Measurements from ENCODE around the gene MAP1S. TPM values are rescaled to one million over a fixed set of nuclear protein-coding genes. Genes with fewer than 3 reads are reported as not detected.

The MAP1S gene, protein sequence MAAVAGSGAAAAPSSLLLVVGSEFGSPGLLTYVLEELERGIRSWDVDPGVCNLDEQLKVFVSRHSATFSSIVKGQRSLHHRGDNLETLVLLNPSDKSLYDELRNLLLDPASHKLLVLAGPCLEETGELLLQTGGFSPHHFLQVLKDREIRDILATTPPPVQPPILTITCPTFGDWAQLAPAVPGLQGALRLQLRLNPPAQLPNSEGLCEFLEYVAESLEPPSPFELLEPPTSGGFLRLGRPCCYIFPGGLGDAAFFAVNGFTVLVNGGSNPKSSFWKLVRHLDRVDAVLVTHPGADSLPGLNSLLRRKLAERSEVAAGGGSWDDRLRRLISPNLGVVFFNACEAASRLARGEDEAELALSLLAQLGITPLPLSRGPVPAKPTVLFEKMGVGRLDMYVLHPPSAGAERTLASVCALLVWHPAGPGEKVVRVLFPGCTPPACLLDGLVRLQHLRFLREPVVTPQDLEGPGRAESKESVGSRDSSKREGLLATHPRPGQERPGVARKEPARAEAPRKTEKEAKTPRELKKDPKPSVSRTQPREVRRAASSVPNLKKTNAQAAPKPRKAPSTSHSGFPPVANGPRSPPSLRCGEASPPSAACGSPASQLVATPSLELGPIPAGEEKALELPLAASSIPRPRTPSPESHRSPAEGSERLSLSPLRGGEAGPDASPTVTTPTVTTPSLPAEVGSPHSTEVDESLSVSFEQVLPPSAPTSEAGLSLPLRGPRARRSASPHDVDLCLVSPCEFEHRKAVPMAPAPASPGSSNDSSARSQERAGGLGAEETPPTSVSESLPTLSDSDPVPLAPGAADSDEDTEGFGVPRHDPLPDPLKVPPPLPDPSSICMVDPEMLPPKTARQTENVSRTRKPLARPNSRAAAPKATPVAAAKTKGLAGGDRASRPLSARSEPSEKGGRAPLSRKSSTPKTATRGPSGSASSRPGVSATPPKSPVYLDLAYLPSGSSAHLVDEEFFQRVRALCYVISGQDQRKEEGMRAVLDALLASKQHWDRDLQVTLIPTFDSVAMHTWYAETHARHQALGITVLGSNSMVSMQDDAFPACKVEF
- 100 to 1,000 TPM in 2 of 4 donors, 10 to 100 TPM in 2; 30.2 to 159 (median 68.0) TPM for total RNA-seq

DNA sequence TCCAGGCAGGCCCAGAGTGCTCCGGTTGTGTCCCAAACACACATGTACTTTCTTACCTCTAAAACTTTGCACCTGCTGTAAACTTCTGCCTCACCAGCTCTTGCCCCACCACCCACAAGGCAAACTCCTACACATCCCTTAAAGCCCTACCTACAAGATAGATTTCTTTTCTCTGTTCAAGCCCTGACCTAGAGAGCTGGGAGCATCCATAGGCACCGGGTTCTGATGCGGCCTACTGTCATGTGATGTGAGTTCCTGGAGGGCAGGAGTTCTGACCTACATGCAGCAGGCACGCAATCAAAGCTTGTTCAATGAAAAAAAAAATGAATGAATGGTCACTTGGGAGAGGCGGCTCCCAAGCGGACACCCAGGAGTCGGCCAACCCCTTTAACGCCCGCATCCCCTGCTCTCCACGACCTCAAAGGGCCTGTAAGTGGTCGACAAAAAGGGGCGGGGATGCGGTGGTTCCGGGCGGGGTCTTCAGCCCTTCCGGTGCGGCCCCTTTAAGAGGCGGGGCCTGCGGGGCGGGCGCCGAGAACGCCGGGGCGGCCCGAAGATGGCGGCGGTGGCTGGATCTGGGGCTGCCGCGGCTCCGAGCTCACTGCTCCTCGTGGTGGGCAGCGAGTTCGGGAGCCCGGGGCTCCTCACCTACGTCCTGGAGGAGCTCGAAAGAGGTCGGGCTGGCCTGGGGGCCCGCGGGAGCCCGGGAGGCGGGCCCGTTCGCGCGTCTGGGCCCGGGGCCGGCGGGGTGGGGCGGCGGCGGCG, at the start of gene MAP1S:
MAP1S (plus strand) TSS at position 534 of the 765 bp plus-strand sequence; CDS start at position 557, 23 bp downstream.
- peak within 1 kb of the TSS; percentile 72 to 86 (median 82) for H3K27ac ChIP-seq
- in situ Hi-C loops (cut with MboI; ENCODE audit: low pct_ligation_motif_present in 1 of 4, low pct_unique_long_range_greater_than_20kb in 1 of 4, low sequenced_read_pairs in 3 of 4) (loop anchor here in 1 of 4 donors (25.0 kb wide), 1 partner anchor 143 kb away; the partner anchor contains the start of genes RPL18A and SLC5A5), intact Hi-C loops (cut with DNase I; ENCODE audit: low total_unique reads) (no loop called here)
- 0 to 3% methylated on average over 2 to 30 of the region's 53 CpGs for WGBS, 2 donors (ENCODE audit: low coverage in 1 of 2)
- no peaks in the 10 kb centered on the region for H3K27me3 ChIP-seq
- no peaks in the 10 kb centered on the region for H3K9me3 ChIP-seq
- DNase-seq: peak; percentile 63
- TF ChIP-seq EP300 (IDR thresholded peaks at IDR 0.05; ENCODE audit: low read depth): no peak
- TF ChIP-seq POLR2AphosphoS5 (IDR thresholded peaks at IDR 0.05): peak; percentile 80 to 89 (median 82)
- TF ChIP-seq POLR2A (IDR thresholded peaks at IDR 0.05): peak; percentile 73
- TF ChIP-seq, protein P1, sequence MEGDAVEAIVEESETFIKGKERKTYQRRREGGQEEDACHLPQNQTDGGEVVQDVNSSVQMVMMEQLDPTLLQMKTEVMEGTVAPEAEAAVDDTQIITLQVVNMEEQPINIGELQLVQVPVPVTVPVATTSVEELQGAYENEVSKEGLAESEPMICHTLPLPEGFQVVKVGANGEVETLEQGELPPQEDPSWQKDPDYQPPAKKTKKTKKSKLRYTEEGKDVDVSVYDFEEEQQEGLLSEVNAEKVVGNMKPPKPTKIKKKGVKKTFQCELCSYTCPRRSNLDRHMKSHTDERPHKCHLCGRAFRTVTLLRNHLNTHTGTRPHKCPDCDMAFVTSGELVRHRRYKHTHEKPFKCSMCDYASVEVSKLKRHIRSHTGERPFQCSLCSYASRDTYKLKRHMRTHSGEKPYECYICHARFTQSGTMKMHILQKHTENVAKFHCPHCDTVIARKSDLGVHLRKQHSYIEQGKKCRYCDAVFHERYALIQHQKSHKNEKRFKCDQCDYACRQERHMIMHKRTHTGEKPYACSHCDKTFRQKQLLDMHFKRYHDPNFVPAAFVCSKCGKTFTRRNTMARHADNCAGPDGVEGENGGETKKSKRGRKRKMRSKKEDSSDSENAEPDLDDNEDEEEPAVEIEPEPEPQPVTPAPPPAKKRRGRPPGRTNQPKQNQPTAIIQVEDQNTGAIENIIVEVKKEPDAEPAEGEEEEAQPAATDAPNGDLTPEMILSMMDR (IDR thresholded peaks at IDR 0.05): no peak
- H3K36me3 ChIP-seq: no peaks in the 10 kb centered on the region
- H3K4me3 ChIP-seq: peak within 1 kb of the TSS; percentile 75 to 97 (median 87)
- peaks cover 19 to 46% (median 38%) of the 10 kb centered on the region in 4 donors for H3K4me1 ChIP-seq

DNA sequence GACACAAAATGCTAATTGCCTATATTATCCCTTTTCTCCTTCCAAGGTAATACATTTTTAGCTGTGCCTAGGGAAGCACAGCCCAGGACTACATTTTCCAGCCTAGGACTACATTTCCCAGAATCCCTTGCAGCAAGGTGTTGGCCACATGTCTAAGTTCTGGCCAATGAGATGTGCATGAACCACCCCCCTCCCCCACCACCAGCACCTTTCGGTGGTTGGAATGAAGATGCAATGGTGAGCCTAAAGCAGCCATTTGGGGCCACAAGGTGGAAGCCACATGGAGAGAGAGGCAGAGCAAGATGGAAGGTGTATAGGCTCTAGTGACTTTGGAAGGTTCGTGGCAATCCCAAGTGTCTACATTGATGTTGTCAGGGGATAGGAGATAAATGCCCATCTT, 47.4 kb upstream of the MAP1S start:
- TF ChIP-seq EP300 (IDR thresholded peaks at IDR 0.05; ENCODE audit: low read depth) (no peak), POLR2A (IDR thresholded peaks at IDR 0.05) (no peak), POLR2AphosphoS5 (IDR thresholded peaks at IDR 0.05) (no peak)
- TF ChIP-seq, protein P1 (IDR thresholded peaks at IDR 0.05): no peak
- Histone ChIP-seq H3K36me3 (no peaks in the 10 kb centered on the region), H3K4me3 (no peak overlapping the region), H3K27me3 (peaks cover 3% of the 10 kb centered on the region), H3K9me3 (no peaks in the 10 kb centered on the region), H3K4me1 (no peaks in the 10 kb centered on the region), H3K27ac (no peak overlapping the region)
- no peak for DNase-seq
- intact Hi-C loops (cut with DNase I; ENCODE audit: low total_unique reads) (no loop called here), in situ Hi-C loops (cut with MboI; ENCODE audit: low pct_ligation_motif_present in 1 of 4, low pct_unique_long_range_greater_than_20kb in 1 of 4, low sequenced_read_pairs in 3 of 4) (no loop called here)
- 78 to 86% methylated on average over 1 to 2 of the region's 2 CpGs for WGBS, 2 donors (ENCODE audit: low coverage in 1 of 2)

DNA sequence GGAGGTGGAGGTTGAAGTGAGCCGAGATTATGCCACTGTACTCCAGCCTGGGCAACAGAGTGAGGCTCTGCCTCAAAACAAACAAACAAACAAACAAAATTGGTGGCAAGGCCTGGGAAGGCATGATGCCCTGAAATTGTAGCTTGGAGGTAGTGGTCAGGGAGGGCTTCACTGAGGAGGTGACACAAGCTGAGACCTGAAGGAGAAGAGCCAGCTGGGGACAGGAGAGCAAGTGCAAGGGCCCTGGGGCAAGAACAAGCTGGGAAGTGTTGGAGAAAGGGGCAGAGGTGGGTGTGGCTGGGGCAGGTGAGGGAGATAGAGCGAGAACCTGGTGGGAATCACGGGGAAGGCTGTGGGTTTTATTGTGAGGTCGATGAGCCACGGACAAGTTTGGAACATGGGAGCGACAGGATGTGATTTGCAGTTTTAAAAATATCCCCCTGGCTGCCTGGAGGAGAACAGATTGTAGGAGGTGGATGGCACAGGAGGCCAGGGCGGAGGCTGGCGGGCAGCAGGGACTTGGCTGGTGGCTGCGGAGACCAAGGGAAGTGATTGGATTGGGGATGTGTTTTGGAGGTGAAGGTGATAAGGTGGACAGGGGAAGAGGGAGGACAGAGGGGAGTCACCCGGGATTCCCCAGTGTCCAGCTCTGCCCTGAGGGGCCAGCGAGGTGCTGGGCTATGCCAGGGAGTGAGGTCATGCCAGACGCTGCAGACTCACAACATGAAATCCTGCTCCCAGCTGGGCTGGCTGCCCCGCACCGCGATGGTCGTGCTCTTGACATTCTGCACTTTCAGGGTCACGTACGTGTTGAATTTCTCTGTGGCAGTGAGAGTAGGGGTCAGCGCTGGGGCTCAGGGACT, 45.1 kb upstream of the MAP1S start:
- in situ Hi-C loops (cut with MboI; ENCODE audit: low pct_ligation_motif_present in 1 of 4, low pct_unique_long_range_greater_than_20kb in 1 of 4, low sequenced_read_pairs in 3 of 4) (no loop called here), intact Hi-C loops (cut with DNase I; ENCODE audit: low total_unique reads) (no loop called here)
- Histone ChIP-seq H3K27ac (no peak overlapping the region), H3K9me3 (no peaks in the 10 kb centered on the region), H3K4me1 (no peaks in the 10 kb centered on the region), H3K4me3 (no peak overlapping the region), H3K36me3 (no peaks in the 10 kb centered on the region), H3K27me3 (peaks cover 14% of the 10 kb centered on the region)
- TF ChIP-seq EP300 (IDR thresholded peaks at IDR 0.05; ENCODE audit: low read depth) (no peak), POLR2A (IDR thresholded peaks at IDR 0.05) (no peak), POLR2AphosphoS5 (IDR thresholded peaks at IDR 0.05) (no peak)
- TF ChIP-seq, protein P1 (IDR thresholded peaks at IDR 0.05): no peak
- no peak for DNase-seq
- 61 to 74% methylated on average over 9 to 19 of the region's 19 CpGs for WGBS, 2 donors (ENCODE audit: low coverage in 1 of 2)

Measured in transverse colon (tissue), 4 donors.